Neuronal stem cell (in vitro differentiated cells): ENCODE data around the gene MYO16.

ENCODE experiments used
- DNase-seq: peaks from one replicate; pipeline ENCODE4 v3.0.0-alpha.2; 2013; ENCODE audit warnings: low spot score
- H2AFZ ChIP-seq: one replicate; pipeline ENCODE4 v1.6.1; 2013; ENCODE audit warnings: mild to moderate bottlenecking, low read length, inconsistent platforms
- H2AK5ac ChIP-seq: 2 replicates; pipeline ENCODE4 v1.6.1; 2013; ENCODE audit warnings: low read depth, mild to moderate bottlenecking, inconsistent platforms, low read length, moderate library complexity, mixed read lengths
- H2BK120ac ChIP-seq: 2 replicates; pipeline ENCODE4 v1.6.1; 2013; ENCODE audit warnings: low read depth, mild to moderate bottlenecking, inconsistent platforms, low read length, moderate library complexity, mixed read lengths
- H2BK12ac ChIP-seq: one replicate; pipeline ENCODE4 v1.6.1; 2013; ENCODE audit warnings: low read length, inconsistent platforms
- H2BK15ac ChIP-seq: 2 replicates; pipeline ENCODE4 v1.6.1; 2013; ENCODE audit warnings: mild to moderate bottlenecking, low read length, inconsistent platforms, mixed read lengths
- H2BK5ac ChIP-seq: one replicate; pipeline ENCODE4 v1.6.1; 2013; ENCODE audit warnings: inconsistent platforms, mild to moderate bottlenecking, low read length, moderate library complexity
- H3K14ac ChIP-seq: one replicate; pipeline ENCODE4 v1.6.1; 2013; ENCODE audit warnings: low read length, inconsistent platforms
- H3K18ac ChIP-seq: 2 replicates; pipeline ENCODE4 v1.6.1; 2013; ENCODE audit warnings: low read length, inconsistent platforms
- H3K23ac ChIP-seq: 2 replicates; pipeline ENCODE4 v1.6.1; 2013; ENCODE audit warnings: low read depth, mild to moderate bottlenecking, mixed read lengths, low read length, inconsistent platforms; ENCODE audit not compliant: poor library complexity
- H3K27ac ChIP-seq: replicated peaks from 3 replicates; pipeline ENCODE4 v1.5.1; 2013; ENCODE audit warnings: low read length, inconsistent platforms
- H3K27me3 ChIP-seq, 3 experiments: 2 replicates each; pipeline ENCODE4 v1.6.1; 2013; ENCODE audit warnings: low read length in 3 of 3, mild to moderate bottlenecking in 2 of 3, inconsistent platforms in 1 of 3, low read depth in 1 of 3, mixed read lengths in 1 of 3, moderate library complexity in 1 of 3; ENCODE audit not compliant: control insufficient read depth in 3 of 3, insufficient read depth in 3 of 3
- H3K36me3 ChIP-seq, 2 donors: replicated peaks in 1 of 2; 2 replicates each; pipeline ENCODE4 v1.6.1; 2013; ENCODE audit warnings: low read length in 2 of 2; ENCODE audit not compliant: control insufficient read depth in 2 of 2, insufficient read depth in 2 of 2
- H3K4ac ChIP-seq: 2 replicates; pipeline ENCODE4 v1.6.1; 2013; ENCODE audit warnings: inconsistent platforms, mild to moderate bottlenecking, low read length, moderate library complexity
- H3K4me1 ChIP-seq, 2 donors: 1 replicate in 1 of 2; 2 replicates in 1 of 2; pipeline ENCODE4 v1.6.1; 2013; ENCODE audit warnings: low read length in 2 of 2, low read depth in 1 of 2; ENCODE audit not compliant: control insufficient read depth in 2 of 2, insufficient read depth in 1 of 2
- H3K4me2 ChIP-seq: one replicate; pipeline ENCODE4 v1.6.1; 2013; ENCODE audit warnings: mild to moderate bottlenecking, low read length, inconsistent platforms; ENCODE audit not compliant: insufficient read depth, poor library complexity, severe bottlenecking
- H3K4me3 ChIP-seq, 2 donors: 2 replicates each; pipeline ENCODE4 v1.5.1; 2013; ENCODE audit warnings: low read length in 2 of 2, mild to moderate bottlenecking in 2 of 2, inconsistent platforms in 1 of 2, moderate library complexity in 1 of 2
- H3K79me1 ChIP-seq: one replicate; pipeline ENCODE4 v1.6.1; 2013; ENCODE audit warnings: low read depth, mild to moderate bottlenecking, inconsistent platforms, low read length, moderate library complexity
- H3K9ac ChIP-seq: one replicate; pipeline ENCODE4 v1.6.1; 2013; ENCODE audit warnings: mild to moderate bottlenecking, low read depth, low read length, inconsistent platforms; ENCODE audit not compliant: poor library complexity
- H3K9me3 ChIP-seq, 2 donors: replicated peaks in 1 of 2; 2 replicates each; pipeline versions ENCODE3 to v1.6.1; 2013; ENCODE audit warnings: low read length in 2 of 2, mild to moderate bottlenecking in 2 of 2, inconsistent platforms in 1 of 2, low read depth in 1 of 2, mixed read lengths in 1 of 2, moderate library complexity in 1 of 2; ENCODE audit not compliant: control insufficient read depth in 2 of 2, insufficient read depth in 1 of 2
- H4K8ac ChIP-seq: one replicate; pipeline ENCODE4 v1.6.1; 2013; ENCODE audit warnings: low read depth, mild to moderate bottlenecking, inconsistent platforms, low read length, moderate library complexity
- H4K91ac ChIP-seq: one replicate; pipeline ENCODE4 v1.6.1; 2013; ENCODE audit warnings: low read length, low read depth, mild to moderate bottlenecking, inconsistent platforms; ENCODE audit not compliant: poor library complexity
- WGBS, 2 donors: extraction: QIAGEN DNeasy Blood & Tissue Kit; methylation state at CpG; one replicate each; pipeline ENCODE4 v1.1.7; 2013; ENCODE audit warnings: missing lambda C conversion rate in 2 of 2, mixed read lengths in 1 of 2; ENCODE audit not compliant: insufficient read length in 2 of 2, insufficient replicate concordance in 1 of 2; ENCODE audit errors: extremely low coverage in 2 of 2; 5-methylcytosine and 5-hydroxymethylcytosine counted together

Gene MYO16

DNA sequence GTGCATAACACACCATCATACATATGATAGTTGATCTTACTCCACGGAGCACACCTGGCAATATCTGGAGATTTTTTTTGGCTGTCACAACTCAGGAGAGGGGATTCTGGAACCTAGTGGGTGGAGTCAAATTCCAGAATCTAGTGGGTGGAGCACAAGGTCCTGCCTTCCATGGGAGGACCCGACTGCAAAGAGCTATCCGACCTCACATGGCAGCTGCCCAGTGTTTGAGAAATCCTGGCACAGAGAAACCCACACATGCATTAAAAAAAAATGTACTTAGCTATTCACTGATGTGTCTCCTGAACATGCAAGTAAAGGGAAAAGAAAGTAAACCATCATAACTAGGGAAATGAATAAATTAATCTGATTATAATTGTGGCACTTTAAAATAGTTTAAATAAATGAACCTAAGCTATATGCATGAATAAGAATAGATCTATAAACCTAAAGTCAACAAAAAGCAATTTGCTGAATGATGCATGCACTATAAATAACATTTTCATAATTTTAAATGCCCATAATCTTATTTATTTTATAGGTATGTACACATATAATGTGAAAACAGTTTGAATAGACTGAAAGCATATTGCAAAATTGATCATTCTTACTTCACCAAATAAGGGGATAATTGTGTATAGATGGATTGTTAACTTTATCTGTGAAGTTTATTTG is 300.3 kb downstream of the MYO16 start:
- Histone ChIP-seq H3K9me3 (no peaks in the 10 kb centered on the region), H2AFZ (no peak overlapping the region), H3K27ac (no peak overlapping the region), H2AK5ac (no peak overlapping the region), H3K14ac (no peak overlapping the region), H2BK12ac (no peak overlapping the region), H3K4ac (no peak overlapping the region), H2BK15ac (no peak overlapping the region), H3K9ac (no peak overlapping the region), H4K8ac (no peak overlapping the region), H3K4me1 (no peaks in the 10 kb centered on the region), H2BK120ac (no peak overlapping the region), H3K4me3 (no peak overlapping the region), H3K18ac (no peak overlapping the region), H4K91ac (no peak overlapping the region), H3K27me3 (no peaks in the 10 kb centered on the region), H2BK5ac (no peak overlapping the region), H3K4me2 (no peak overlapping the region), H3K79me1 (no peaks in the 10 kb centered on the region), H3K23ac (no peak overlapping the region), H3K36me3 (no peaks in the 10 kb centered on the region)
- DNase-seq, result no peak
- no CpG with 5 or more reads among the region's 3 CpGs for WGBS, 2 donors

GRCh38 chr13:108932196-108932595 is 302.8 kb downstream of the MYO16 start:
- no peak overlapping the region for H4K91ac ChIP-seq
- no peak overlapping the region for H3K4ac ChIP-seq
- no peak overlapping the region for H2AFZ ChIP-seq
- no peaks in the 10 kb centered on the region for H3K36me3 ChIP-seq
- no CpG with 5 or more reads among the region's 4 CpGs for WGBS, 2 donors
- no peak overlapping the region for H3K23ac ChIP-seq
- no peak overlapping the region for H3K4me3 ChIP-seq
- H3K27me3 ChIP-seq, result no peaks in the 10 kb centered on the region
- no peak overlapping the region for H3K9ac ChIP-seq
- H2AK5ac ChIP-seq, result no peak overlapping the region
- no peak for DNase-seq
- H3K9me3 ChIP-seq, result peaks cover 0 to 3% of the 10 kb centered on the region in 2 donors
- no peak overlapping the region for H2BK120ac ChIP-seq
- H2BK12ac ChIP-seq, result no peak overlapping the region
- no peak overlapping the region for H4K8ac ChIP-seq
- H3K14ac ChIP-seq, result no peak overlapping the region
- no peak overlapping the region for H2BK5ac ChIP-seq
- no peak overlapping the region for H3K27ac ChIP-seq
- no peak overlapping the region for H3K18ac ChIP-seq
- H3K79me1 ChIP-seq, result no peaks in the 10 kb centered on the region
- H3K4me2 ChIP-seq, result no peak overlapping the region
- H3K4me1 ChIP-seq, result no peaks in the 10 kb centered on the region
- H2BK15ac ChIP-seq, result no peak overlapping the region

DNA sequence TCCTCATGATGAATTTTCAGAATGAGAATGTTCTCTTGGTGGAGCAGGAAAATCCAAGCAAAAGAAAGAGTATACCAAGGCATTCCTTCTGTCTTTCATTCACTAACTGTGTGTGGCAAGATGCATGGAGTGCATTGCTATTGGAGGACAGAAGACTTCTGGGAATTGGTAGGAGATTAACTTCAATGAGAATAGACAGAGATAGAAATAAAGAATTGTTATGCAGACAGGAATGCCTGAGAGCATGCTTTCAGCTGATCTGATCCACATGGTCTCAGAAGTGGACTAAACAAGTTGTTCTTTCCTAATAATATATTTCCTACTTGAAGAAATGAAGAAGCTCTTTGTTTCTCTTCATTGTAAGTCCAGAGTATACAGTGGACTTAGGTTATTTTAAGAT is 303.6 kb downstream of the MYO16 start:
- Histone ChIP-seq H3K27ac (no peak overlapping the region), H2BK5ac (no peak overlapping the region), H3K18ac (no peak overlapping the region), H2BK12ac (no peak overlapping the region), H3K4me3 (no peak overlapping the region), H3K27me3 (no peaks in the 10 kb centered on the region), H3K23ac (no peak overlapping the region), H3K9ac (no peak overlapping the region), H3K4me1 (no peaks in the 10 kb centered on the region), H2AK5ac (no peak overlapping the region), H2BK120ac (no peak overlapping the region), H3K4ac (no peak overlapping the region), H3K9me3 (peaks cover 1 to 3% of the 10 kb centered on the region in 2 donors), H3K14ac (no peak overlapping the region), H4K91ac (no peak overlapping the region), H2BK15ac (no peak overlapping the region), H3K36me3 (no peaks in the 10 kb centered on the region), H2AFZ (no peak overlapping the region), H3K79me1 (no peaks in the 10 kb centered on the region), H4K8ac (no peak overlapping the region), H3K4me2 (no peak overlapping the region)
- no peak for DNase-seq

DNA sequence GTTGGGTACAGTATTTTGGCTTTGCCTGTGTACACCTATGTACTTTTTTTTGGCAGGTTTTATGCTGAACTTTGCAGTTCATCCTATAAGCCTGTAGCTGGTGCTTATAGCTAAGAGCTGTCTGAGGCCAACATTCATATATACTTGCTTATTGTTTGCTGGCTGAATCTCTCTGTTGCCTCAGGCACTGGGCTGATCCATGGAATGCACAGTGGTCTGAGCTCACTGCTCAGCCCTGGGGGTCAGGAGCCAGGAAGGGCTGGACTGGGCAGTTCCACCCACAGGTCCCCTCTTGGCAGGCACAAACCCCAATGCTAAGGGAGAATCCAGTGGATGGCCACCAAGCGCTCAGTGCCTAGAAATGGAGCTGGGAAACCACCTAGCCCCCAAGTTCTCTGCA is 308.7 kb downstream of the MYO16 start:
- Histone ChIP-seq H2AK5ac (no peak overlapping the region), H4K91ac (no peak overlapping the region), H3K23ac (no peak overlapping the region), H3K36me3 (no peaks in the 10 kb centered on the region), H3K79me1 (no peaks in the 10 kb centered on the region), H3K27me3 (no peaks in the 10 kb centered on the region), H3K4me2 (no peak overlapping the region), H3K27ac (no peak overlapping the region), H3K4me3 (no peak overlapping the region), H3K4me1 (peaks cover 0 to 3% of the 10 kb centered on the region in 2 donors), H2BK5ac (no peak overlapping the region), H2BK12ac (no peak overlapping the region), H3K18ac (no peak overlapping the region), H3K9me3 (peaks cover 3 to 5% of the 10 kb centered on the region in 2 donors), H2BK15ac (no peak overlapping the region), H3K9ac (no peak overlapping the region), H2AFZ (no peak overlapping the region), H4K8ac (no peak overlapping the region), H2BK120ac (no peak overlapping the region), H3K4ac (no peak overlapping the region), H3K14ac (no peak overlapping the region)
- no CpG with 5 or more reads among the region's 1 CpG for WGBS, 2 donors
- no peak for DNase-seq
